K562 (cell line): ENCODE measurements around the gene LMBRD1.

ENCODE experiments used
- CBX2 ChIP-seq: fragments of 200-600 bp; sonication (generic); IDR thresholded peaks from one replicate; pipeline ENCODE4 v1.6.1; 2012; ENCODE audit warnings: mild to moderate bottlenecking, low read length, inconsistent platforms; ENCODE audit not compliant: insufficient read depth, poor library complexity, severe bottlenecking
- GATA2 ChIP-seq: sonication (generic); formaldehyde crosslinking; IDR thresholded peaks from 2 replicates; pipeline ENCODE4 v1.4.0; 2020; ENCODE audit warnings: mild to moderate bottlenecking, missing genetic modification reagents
- POLR2A ChIP-seq: fragments of 450-650 bp; conservative IDR thresholded peaks from 2 replicates; pipeline ENCODE4 v1.6.1; 2016
- POLR2AphosphoS5 ChIP-seq: IDR thresholded peaks from 2 replicates; pipeline ENCODE4 v1.6.1; 2011; ENCODE audit warnings: mild to moderate bottlenecking, low read depth, low read length, moderate library complexity; ENCODE audit not compliant: control insufficient read depth, insufficient read depth
- ZNF311 ChIP-seq: fragments of 250-450 bp; sonication (Bioruptor Pico); IDR thresholded peaks from 2 replicates; pipeline ENCODE4 v1.4.0; 2020; ENCODE audit warnings: mild to moderate bottlenecking, moderate library complexity
- TF ChIP-seq, protein P1 (sequence below), 3 experiments: IDR thresholded peaks in 2 of 3; conservative IDR thresholded peaks in 1 of 3; 2 replicates each; pipeline ENCODE4 v1.5.1; 2011 to 2012; ENCODE audit warnings: low read length in 3 of 3, mild to moderate bottlenecking in 3 of 3, control low read depth in 2 of 3, improper control_type of control experiment in 1 of 3, inconsistent platforms in 1 of 3, low read depth in 1 of 3, mixed read lengths in 1 of 3, moderate library complexity in 1 of 3; ENCODE audit not compliant: insufficient read depth in 2 of 3
- TF ChIP-seq, protein P2 (sequence below): fragments of 250-450 bp; sonication (Bioruptor Pico); IDR thresholded peaks from 2 replicates; pipeline ENCODE4 v1.5.1; 2021; ENCODE audit warnings: mild to moderate bottlenecking
- TF ChIP-seq, protein P3 (sequence below): fragments of 150-350 bp; conservative IDR thresholded peaks from 2 replicates; pipeline ENCODE4 v1.6.1; 2014; ENCODE audit warnings: low read length
- TF ChIP-seq, protein P4 (sequence below): sonication (generic); formaldehyde crosslinking; IDR thresholded peaks from 2 replicates; pipeline ENCODE4 v1.5.0; 2020; ENCODE audit warnings: missing genetic modification reagents

DNA sequence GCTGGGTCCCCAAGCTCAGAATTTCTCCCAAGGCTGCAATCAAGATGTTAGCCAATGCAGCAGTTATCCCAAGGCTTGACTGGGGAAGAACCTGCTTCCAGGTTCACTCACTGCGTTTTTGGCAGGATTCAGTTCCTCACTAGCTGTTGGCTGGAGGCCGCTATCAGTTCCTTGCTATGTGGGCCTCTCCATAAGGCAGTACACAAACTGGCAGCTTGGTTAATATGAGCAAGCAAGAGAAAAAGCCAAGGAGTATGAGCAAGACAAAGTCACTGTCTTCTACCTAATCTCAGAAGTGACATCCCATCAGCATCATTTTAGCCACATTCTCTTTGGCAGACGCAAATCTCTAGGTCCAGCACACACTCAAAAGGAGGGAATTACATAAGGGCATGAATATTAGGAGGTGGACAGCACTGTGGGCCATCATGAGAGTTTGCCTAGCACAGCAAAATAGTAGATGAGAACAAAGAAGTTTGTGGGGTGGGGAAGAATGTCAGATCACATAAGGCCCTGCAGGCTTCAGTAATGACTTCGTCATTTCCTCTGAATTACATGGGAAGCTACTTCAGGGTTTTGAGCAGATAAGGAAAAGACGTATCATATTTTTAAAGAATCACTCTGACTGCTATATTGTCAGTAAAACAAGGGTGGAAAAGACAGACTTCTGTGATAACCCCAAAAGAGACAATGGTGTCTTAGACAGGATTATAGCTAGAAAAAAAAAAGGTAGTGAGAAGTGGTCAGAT is 25.5 kb downstream of the LMBRD1 start:
- TF ChIP-seq, protein P1, sequence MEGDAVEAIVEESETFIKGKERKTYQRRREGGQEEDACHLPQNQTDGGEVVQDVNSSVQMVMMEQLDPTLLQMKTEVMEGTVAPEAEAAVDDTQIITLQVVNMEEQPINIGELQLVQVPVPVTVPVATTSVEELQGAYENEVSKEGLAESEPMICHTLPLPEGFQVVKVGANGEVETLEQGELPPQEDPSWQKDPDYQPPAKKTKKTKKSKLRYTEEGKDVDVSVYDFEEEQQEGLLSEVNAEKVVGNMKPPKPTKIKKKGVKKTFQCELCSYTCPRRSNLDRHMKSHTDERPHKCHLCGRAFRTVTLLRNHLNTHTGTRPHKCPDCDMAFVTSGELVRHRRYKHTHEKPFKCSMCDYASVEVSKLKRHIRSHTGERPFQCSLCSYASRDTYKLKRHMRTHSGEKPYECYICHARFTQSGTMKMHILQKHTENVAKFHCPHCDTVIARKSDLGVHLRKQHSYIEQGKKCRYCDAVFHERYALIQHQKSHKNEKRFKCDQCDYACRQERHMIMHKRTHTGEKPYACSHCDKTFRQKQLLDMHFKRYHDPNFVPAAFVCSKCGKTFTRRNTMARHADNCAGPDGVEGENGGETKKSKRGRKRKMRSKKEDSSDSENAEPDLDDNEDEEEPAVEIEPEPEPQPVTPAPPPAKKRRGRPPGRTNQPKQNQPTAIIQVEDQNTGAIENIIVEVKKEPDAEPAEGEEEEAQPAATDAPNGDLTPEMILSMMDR (IDR thresholded peaks at IDR 0.05 in 2 of 3, conservative IDR thresholded peaks at IDR 0.05 in 1 of 3; ENCODE audit: insufficient read depth in 2 of 3, low read depth in 1 of 3, low read length in 3 of 3), result no peak
- TF ChIP-seq POLR2A (no peak), POLR2AphosphoS5 (no peak), GATA2 (CRISPR knock-in tag) (no peak), CBX2 (no peak), ZNF311 (CRISPR knock-in tag) (no peak)
- TF ChIP-seq, protein P2, sequence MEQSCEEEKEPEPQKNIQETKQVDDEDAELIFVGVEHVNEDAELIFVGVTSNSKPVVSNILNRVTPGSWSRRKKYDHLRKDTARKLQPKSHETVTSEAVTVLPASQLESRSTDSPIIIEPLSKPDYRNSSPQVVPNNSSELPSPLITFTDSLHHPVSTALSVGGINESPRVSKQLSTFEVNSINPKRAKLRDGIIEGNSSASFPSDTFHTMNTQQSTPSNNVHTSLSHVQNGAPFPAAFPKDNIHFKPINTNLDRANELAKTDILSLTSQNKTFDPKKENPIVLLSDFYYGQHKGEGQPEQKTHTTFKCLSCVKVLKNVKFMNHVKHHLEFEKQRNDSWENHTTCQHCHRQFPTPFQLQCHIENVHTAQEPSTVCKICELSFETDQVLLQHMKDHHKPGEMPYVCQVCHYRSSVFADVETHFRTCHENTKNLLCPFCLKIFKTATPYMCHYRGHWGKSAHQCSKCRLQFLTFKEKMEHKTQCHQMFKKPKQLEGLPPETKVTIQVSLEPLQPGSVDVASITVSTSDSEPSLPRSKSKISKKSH, result no peak
- TF ChIP-seq, protein P3, sequence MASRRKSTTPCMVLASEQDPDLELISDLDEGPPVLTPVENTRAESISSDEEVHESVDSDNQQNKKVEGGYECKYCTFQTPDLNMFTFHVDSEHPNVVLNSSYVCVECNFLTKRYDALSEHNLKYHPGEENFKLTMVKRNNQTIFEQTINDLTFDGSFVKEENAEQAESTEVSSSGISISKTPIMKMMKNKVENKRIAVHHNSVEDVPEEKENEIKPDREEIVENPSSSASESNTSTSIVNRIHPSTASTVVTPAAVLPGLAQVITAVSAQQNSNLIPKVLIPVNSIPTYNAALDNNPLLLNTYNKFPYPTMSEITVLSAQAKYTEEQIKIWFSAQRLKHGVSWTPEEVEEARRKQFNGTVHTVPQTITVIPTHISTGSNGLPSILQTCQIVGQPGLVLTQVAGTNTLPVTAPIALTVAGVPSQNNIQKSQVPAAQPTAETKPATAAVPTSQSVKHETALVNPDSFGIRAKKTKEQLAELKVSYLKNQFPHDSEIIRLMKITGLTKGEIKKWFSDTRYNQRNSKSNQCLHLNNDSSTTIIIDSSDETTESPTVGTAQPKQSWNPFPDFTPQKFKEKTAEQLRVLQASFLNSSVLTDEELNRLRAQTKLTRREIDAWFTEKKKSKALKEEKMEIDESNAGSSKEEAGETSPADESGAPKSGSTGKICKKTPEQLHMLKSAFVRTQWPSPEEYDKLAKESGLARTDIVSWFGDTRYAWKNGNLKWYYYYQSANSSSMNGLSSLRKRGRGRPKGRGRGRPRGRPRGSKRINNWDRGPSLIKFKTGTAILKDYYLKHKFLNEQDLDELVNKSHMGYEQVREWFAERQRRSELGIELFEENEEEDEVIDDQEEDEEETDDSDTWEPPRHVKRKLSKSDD, result no peak
- TF ChIP-seq, protein P4, sequence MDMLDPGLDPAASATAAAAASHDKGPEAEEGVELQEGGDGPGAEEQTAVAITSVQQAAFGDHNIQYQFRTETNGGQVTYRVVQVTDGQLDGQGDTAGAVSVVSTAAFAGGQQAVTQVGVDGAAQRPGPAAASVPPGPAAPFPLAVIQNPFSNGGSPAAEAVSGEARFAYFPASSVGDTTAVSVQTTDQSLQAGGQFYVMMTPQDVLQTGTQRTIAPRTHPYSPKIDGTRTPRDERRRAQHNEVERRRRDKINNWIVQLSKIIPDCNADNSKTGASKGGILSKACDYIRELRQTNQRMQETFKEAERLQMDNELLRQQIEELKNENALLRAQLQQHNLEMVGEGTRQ (CRISPR knock-in tag), result no peak
